Renal pelvis (tissue), 4 donors: ENCODE results near the gene FAM89B. TPM values are rescaled to one million over a fixed set of nuclear protein-coding genes. Genes with fewer than 3 reads are reported as not detected.

Experiments
- DNase-seq: peaks from one replicate; pipeline ENCODE4 v3.0.0-alpha.2; 2013
- polyA plus RNA-seq, 3 donors: library from polyadenylated mRNA; unstranded; fragments of 120-200 nt; gene quantifications; one replicate each; pipeline ENCODE4 v1.2.1, GENCODE V29; 2013; ENCODE audit not compliant: insufficient read length in 3 of 3

Gene FAM89B
- polyA plus RNA-seq, 3 donors: 21.2 to 35.4 (median 25.4) TPM

GRCh38 chr11:65584106-65584505 lies 11.8 kb downstream of the FAM89B start:
- no peak for DNase-seq

GRCh38 chr11:65584723-65585171 lies 12.4 kb downstream of the FAM89B start:
- no peak for DNase-seq

GRCh38 chr11:65585396-65586246 lies 13.3 kb downstream of the FAM89B start:
- DNase-seq: no peak

GRCh38 chr11:65586247-65586630 lies 13.9 kb downstream of the FAM89B start:
- DNase-seq: no peak

- DNase-seq: no peak
These were observed 14.3 kb downstream of the FAM89B start for GRCh38 chr11:65586676-65587075.

- no peak for DNase-seq
These were observed 16.1 kb downstream of the FAM89B start for GRCh38 chr11:65588199-65589054.

GRCh38 chr11:65589444-65590239 lies 17.3 kb downstream of the FAM89B start:
- DNase-seq: no peak

GRCh38 chr11:65590240-65590738 lies 18.0 kb downstream of the FAM89B start:
- DNase-seq: no peak

- no peak for DNase-seq
These were observed 19.9 kb downstream of the FAM89B start for GRCh38 chr11:65591939-65592857.

- DNase-seq: no peak
These were observed 20.6 kb downstream of the FAM89B start for GRCh38 chr11:65592858-65593517.

- DNase-seq: no peak
These were observed 21.4 kb downstream of the FAM89B start for GRCh38 chr11:65593518-65594414.

GRCh38 chr11:65595131-65595530 lies 22.8 kb downstream of the FAM89B start:
- DNase-seq: no peak

GRCh38 chr11:65595543-65596281 lies 23.4 kb downstream of the FAM89B start, which contains the start of gene KCNK7:
KCNK7 (minus strand) TSS chr11:65595800; CDS start chr11:65595772, 28 bp downstream.
- no peak for DNase-seq

- DNase-seq: no peak
These were observed 24.2 kb downstream of the FAM89B start for GRCh38 chr11:65596520-65596919.

GRCh38 chr11:65598258-65598699 lies 25.9 kb downstream of the FAM89B start:
- DNase-seq: no peak

- DNase-seq: no peak
These were observed 27.0 kb downstream of the FAM89B start for GRCh38 chr11:65599216-65599954.

GRCh38 chr11:65599955-65600246 lies 27.6 kb downstream of the FAM89B start:
- DNase-seq: no peak

- DNase-seq: no peak
These were observed 31.9 kb downstream of the FAM89B start for GRCh38 chr11:65604258-65604657.
